Measurements from ENCODE around the gene FRY. TPM values are rescaled to one million over a fixed set of nuclear protein-coding genes. Genes with fewer than 3 reads are reported as not detected.

Gene FRY
- total and polyA plus RNA-seq, 2 of the 13 experiments (the other 11 are each of a cell fraction or from before 2014, with no cell fraction given): 8.2 to 13.1 TPM

- TF ChIP-seq HIC2 (CRISPR knock-in tag; IDR thresholded peaks at IDR 0.05; ENCODE audit: low read depth) (no peak), ZNF574 (CRISPR knock-in tag; IDR thresholded peaks at IDR 0.05) (0 out of 2 replicates have a peak, but pooled peaks have one; percentile 3), KLF11 (CRISPR knock-in tag; IDR thresholded peaks at IDR 0.05) (no peak), DNMT3B (CRISPR knock-in tag; conservative IDR thresholded peaks at IDR 0.05) (no peak), MED13 (CRISPR knock-in tag; IDR thresholded peaks at IDR 0.05) (no peak), TRIM22 (IDR thresholded peaks at IDR 0.05) (no peak), PAWR (CRISPR knock-in tag; IDR thresholded peaks at IDR 0.05; ENCODE audit: borderline replicate concordance) (no peak), ARID2 (CRISPR knock-in tag; IDR thresholded peaks at IDR 0.05; ENCODE audit: borderline replicate concordance) (peak; percentile 61; the same call in 1 of the 2 replicates), MXD4 (CRISPR knock-in tag; IDR thresholded peaks at IDR 0.05) (0 out of 2 replicates have a peak, but pooled peaks have one; percentile 26), TFE3 (CRISPR knock-in tag; IDR thresholded peaks at IDR 0.05) (no peak), DR1 (CRISPR knock-in tag; IDR thresholded peaks at IDR 0.05) (no peak), ELF1 (CRISPR knock-in tag; IDR thresholded peaks at IDR 0.05) (no peak), IKZF1 (IDR thresholded peaks at IDR 0.05) (no peak), ZNF512B (CRISPR knock-in tag; IDR thresholded peaks at IDR 0.05; ENCODE audit: borderline replicate concordance) (no peak), HMG20A (CRISPR knock-in tag; IDR thresholded peaks at IDR 0.05; ENCODE audit: borderline replicate concordance) (no peak; the same call in 1 of the 2 replicates), E2F1 (CRISPR knock-in tag; IDR thresholded peaks at IDR 0.05) (no peak)
These were observed 223.5 kb downstream of the FRY start (continued) for GRCh38 chr13:32254916-32255723.

All from HepG2 (cell line).